ENCODE data around the gene NBEAL2.

Gene NBEAL2

DNA sequence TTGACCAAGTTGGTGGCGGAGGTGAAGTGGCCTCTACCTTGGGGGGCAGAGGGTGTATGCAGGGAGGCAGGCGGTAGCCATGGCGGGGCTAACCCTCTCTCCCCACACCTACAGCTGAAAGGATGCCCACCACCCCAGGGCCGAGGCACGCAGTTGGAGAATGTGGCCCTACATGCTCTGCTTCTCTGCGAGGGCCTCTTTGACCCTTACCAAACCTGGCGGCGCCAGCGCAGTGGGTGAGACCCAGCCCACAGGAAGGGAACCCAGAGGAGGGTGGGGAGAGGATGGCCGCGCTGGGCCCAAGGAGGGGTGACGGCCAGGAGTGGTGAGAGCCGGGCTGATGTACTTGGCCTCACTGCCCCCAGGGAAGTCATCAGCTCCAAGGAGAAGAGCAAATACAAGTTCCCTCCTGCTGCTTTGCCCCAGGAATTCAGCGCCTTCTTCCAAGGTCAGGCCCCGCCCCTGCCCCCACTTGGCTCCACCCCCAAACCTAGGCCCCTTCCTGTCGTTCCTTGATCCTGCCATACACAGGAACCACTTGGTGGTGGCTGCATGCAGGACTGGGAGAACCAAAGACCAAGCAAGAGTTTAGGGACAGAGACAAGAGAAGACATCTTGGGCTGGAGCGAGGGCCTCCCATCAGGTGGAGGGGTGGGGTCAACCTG lies 9.8 kb downstream of the NBEAL2 start:
- Histone ChIP-seq H3K27me3 (no peaks in the 10 kb centered on the region), H3K36me3 (no peaks in the 10 kb centered on the region), H3K4me1 (no peaks in the 10 kb centered on the region), H3K4me3 (ENCODE audit: low read depth, low read length) (no peak overlapping the region), H3K9me3 (no peaks in the 10 kb centered on the region)
- TF ChIP-seq, protein P1, sequence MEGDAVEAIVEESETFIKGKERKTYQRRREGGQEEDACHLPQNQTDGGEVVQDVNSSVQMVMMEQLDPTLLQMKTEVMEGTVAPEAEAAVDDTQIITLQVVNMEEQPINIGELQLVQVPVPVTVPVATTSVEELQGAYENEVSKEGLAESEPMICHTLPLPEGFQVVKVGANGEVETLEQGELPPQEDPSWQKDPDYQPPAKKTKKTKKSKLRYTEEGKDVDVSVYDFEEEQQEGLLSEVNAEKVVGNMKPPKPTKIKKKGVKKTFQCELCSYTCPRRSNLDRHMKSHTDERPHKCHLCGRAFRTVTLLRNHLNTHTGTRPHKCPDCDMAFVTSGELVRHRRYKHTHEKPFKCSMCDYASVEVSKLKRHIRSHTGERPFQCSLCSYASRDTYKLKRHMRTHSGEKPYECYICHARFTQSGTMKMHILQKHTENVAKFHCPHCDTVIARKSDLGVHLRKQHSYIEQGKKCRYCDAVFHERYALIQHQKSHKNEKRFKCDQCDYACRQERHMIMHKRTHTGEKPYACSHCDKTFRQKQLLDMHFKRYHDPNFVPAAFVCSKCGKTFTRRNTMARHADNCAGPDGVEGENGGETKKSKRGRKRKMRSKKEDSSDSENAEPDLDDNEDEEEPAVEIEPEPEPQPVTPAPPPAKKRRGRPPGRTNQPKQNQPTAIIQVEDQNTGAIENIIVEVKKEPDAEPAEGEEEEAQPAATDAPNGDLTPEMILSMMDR (IDR thresholded peaks at IDR 0.05; ENCODE audit: low read depth, low read length): no peak
- DNase-seq: no peak

- TF ChIP-seq, protein P1 (IDR thresholded peaks at IDR 0.05; ENCODE audit: low read depth, low read length): no peak
- no peak for DNase-seq
- H3K27me3 ChIP-seq: no peaks in the 10 kb centered on the region
- no peaks in the 10 kb centered on the region for H3K9me3 ChIP-seq
- no peak overlapping the region for H3K4me3 ChIP-seq (ENCODE audit: low read depth, low read length)
- H3K4me1 ChIP-seq: no peaks in the 10 kb centered on the region
- H3K36me3 ChIP-seq: no peaks in the 10 kb centered on the region
Measured at GRCh38 chr3:46990573-46991374, 11.3 kb downstream of the NBEAL2 start.

GRCh38 chr3:46991406-46992165 lies 12.1 kb downstream of the NBEAL2 start:
- H3K9me3 ChIP-seq: no peaks in the 10 kb centered on the region
- DNase-seq: no peak
- H3K27me3 ChIP-seq: no peaks in the 10 kb centered on the region
- TF ChIP-seq, protein P1 (IDR thresholded peaks at IDR 0.05; ENCODE audit: low read depth, low read length): no peak
- no peaks in the 10 kb centered on the region for H3K4me1 ChIP-seq
- no peak overlapping the region for H3K4me3 ChIP-seq (ENCODE audit: low read depth, low read length)
- H3K36me3 ChIP-seq: no peaks in the 10 kb centered on the region

- TF ChIP-seq, protein P1 (IDR thresholded peaks at IDR 0.05; ENCODE audit: low read depth, low read length): no peak
- Histone ChIP-seq H3K27me3 (no peaks in the 10 kb centered on the region), H3K4me3 (ENCODE audit: low read depth, low read length) (no peak overlapping the region), H3K4me1 (no peaks in the 10 kb centered on the region), H3K36me3 (no peaks in the 10 kb centered on the region), H3K9me3 (no peaks in the 10 kb centered on the region)
- no peak for DNase-seq
Measured at GRCh38 chr3:46992231-46992630, 12.8 kb downstream of the NBEAL2 start.

DNA sequence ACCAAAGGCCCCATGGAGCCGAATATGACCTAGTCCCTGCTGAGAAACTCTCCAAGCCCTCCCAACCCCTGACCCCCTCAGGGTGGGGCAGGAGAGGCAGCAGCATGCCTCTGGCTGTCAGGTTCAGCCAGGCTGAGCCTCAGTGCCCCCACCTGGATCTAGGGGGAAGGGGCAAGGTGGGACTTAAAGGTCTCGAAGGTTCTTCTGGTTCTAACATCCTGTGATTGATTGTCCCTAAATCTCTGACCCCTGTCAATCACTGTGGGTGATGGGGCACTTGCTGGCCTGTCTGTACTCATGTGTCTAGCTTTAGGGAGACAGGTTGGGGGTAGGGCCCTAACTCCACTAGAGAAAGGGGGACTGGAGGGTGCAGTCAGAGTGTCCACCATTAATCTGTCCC lies 13.8 kb downstream of the NBEAL2 start:
- TF ChIP-seq, protein P1 (IDR thresholded peaks at IDR 0.05; ENCODE audit: low read depth, low read length): no peak
- H3K27me3 ChIP-seq: no peaks in the 10 kb centered on the region

More for the DNA sequence above, 13.8 kb downstream of the NBEAL2 start:
- no peaks in the 10 kb centered on the region for H3K9me3 ChIP-seq
- no peaks in the 10 kb centered on the region for H3K4me1 ChIP-seq
- no peak overlapping the region for H3K4me3 ChIP-seq (ENCODE audit: low read depth, low read length)
- no peak for DNase-seq
- H3K36me3 ChIP-seq: no peaks in the 10 kb centered on the region
